GM12801 (cell line): ENCODE measurements around the gene PDZD2.

Source experiments
- TF ChIP-seq, protein P1 (sequence below): IDR thresholded peaks from one replicate; pipeline ENCODE4 v1.5.1; 2011; ENCODE audit warnings: control low read depth; ENCODE audit not compliant: insufficient read length; ENCODE audit errors: extremely low read depth

PDZD2 gene

DNA sequence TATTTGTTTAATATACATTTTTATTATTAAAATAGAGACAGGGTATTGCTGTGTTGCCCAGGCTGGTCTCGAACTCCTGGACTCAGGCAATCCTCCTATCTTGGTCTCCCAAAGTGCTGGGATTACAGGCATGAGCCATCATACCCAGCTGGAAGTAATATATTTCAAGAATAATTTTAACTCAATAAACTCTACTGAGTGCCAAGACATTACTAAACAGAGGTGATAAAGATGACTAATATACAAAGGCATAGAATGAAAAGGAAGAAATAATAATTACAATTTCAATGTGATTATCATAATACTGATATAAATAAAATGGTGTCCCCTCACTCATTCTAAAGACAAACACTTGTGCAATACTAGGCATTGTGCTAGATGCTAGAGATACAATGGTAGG, 521.3 kb downstream of the PDZD2 start:
- TF ChIP-seq, protein P1, sequence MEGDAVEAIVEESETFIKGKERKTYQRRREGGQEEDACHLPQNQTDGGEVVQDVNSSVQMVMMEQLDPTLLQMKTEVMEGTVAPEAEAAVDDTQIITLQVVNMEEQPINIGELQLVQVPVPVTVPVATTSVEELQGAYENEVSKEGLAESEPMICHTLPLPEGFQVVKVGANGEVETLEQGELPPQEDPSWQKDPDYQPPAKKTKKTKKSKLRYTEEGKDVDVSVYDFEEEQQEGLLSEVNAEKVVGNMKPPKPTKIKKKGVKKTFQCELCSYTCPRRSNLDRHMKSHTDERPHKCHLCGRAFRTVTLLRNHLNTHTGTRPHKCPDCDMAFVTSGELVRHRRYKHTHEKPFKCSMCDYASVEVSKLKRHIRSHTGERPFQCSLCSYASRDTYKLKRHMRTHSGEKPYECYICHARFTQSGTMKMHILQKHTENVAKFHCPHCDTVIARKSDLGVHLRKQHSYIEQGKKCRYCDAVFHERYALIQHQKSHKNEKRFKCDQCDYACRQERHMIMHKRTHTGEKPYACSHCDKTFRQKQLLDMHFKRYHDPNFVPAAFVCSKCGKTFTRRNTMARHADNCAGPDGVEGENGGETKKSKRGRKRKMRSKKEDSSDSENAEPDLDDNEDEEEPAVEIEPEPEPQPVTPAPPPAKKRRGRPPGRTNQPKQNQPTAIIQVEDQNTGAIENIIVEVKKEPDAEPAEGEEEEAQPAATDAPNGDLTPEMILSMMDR = no peak
